Thyroid gland (tissue), 4 donors: ENCODE data around the gene ELAPOR1. TPM values are rescaled to one million over a fixed set of nuclear protein-coding genes. Genes with fewer than 3 reads are reported as not detected.

Experiments
- DNase-seq, 2 donors: peaks; one replicate each; pipeline ENCODE4 v3.0.0-alpha.2; 2019
- H3K27ac ChIP-seq, 3 donors: fragments of 200-600 bp; sonication (generic); 1 replicate in 2 of 3; 2 replicates in 1 of 3; pipeline ENCODE4 v1.5.1; 2016 to 2019; ENCODE audit warnings: mild to moderate bottlenecking in 1 of 3, moderate library complexity in 1 of 3
- H3K27me3 ChIP-seq: fragments of 200-600 bp; sonication (generic); one replicate; pipeline ENCODE4 v1.5.1; 2019
- H3K36me3 ChIP-seq, 2 donors: fragments of 200-600 bp; sonication (generic); one replicate each; pipeline ENCODE4 v1.5.1; 2016 to 2019
- H3K4me1 ChIP-seq, 2 donors: fragments of 200-600 bp; sonication (generic); one replicate each; pipeline ENCODE4 v1.5.1; 2017 to 2019
- H3K4me3 ChIP-seq, 3 donors: fragments of 200-600 bp; sonication (generic); replicated peaks in 1 of 3; 1 replicate in 2 of 3; 2 replicates in 1 of 3; pipeline ENCODE4 v1.5.1; 2016; ENCODE audit warnings: mild to moderate bottlenecking in 1 of 3
- H3K9me3 ChIP-seq: fragments of 200-600 bp; sonication (generic); one replicate; pipeline ENCODE4 v1.5.1; 2017
- CTCF ChIP-seq, 6 experiments: fragments of 200-600 bp in 3 of 6; fragments of 450-650 bp in 3 of 6; sonication (generic) in 3 of 6; IDR thresholded peaks; one replicate each; pipeline ENCODE4 v1.5.1; 2016 to 2019; ENCODE audit warnings: antibody characterized with exemption in 6 of 6, mild to moderate bottlenecking in 2 of 6, inconsistent platforms in 1 of 6, moderate library complexity in 1 of 6
- POLR2A ChIP-seq, 2 donors: fragments of 450-650 bp; IDR thresholded peaks; one replicate each; pipeline ENCODE4 v1.6.1; 2017; ENCODE audit warnings: antibody characterized with exemption in 2 of 2, mild to moderate bottlenecking in 2 of 2, moderate library complexity in 1 of 2
- WGBS, 2 donors: methylation state at CpG; one replicate each; pipeline ENCODE4 v1.1.5; 2017; 5-methylcytosine and 5-hydroxymethylcytosine counted together
- intact Hi-C: fragments of 100-400 bp; cut with DNase I; formaldehyde crosslinking; loops from one replicate; pipeline ENCODE4 v1.15.1; 2023
- total RNA-seq, 4 donors: library from RNA; depleted of rRNA; stranded (reverse); fragments of >200 nt; gene quantifications; one replicate each; pipeline ENCODE4 v1.2.3, GENCODE V29; 2016

The ELAPOR1 gene
- total RNA-seq, 4 donors from 2014 or later, result 4.7 to 24.0 (median 12.3) TPM

DNA sequence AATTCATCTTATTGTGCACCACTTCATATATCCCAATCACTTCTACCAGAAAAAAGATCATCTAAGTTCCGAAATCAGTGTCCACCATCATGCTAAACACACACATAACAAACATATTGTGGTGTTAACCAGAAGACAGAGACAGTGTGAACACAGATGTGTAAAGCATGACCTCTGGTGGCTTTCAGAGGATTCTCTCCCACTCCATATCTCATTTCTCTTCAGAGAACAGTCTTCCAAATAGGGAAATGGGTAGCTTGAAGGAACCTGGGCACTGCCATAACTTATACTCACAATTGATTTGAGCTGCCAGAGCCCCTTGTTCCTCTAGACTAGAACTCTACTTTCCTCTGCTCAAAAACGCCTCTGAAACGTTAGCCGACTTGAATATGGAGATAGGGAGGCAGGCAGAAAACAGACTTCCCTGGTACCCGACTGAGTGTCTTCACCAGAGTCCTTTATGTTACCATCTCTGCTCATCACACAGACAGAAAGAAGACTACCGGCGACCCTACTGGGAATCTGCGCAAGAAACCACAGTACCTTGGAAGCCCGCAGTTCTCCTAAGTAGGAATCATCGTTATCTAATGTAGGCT is 1.8 kb upstream of the ELAPOR1 start:
- WGBS, 2 donors, result 25 to 30% methylated on average over 10 of the region's 10 CpGs
- no peaks in the 10 kb centered on the region for H3K9me3 ChIP-seq
- intact Hi-C loops, result loop anchor here (5.0 kb wide), 1 partner anchor 85 kb away; no protein-coding TSS in a partner anchor
- TF ChIP-seq POLR2A (IDR thresholded peaks at IDR 0.05) (no peak), CTCF (IDR thresholded peaks at IDR 0.05) (no peak)
- H3K36me3 ChIP-seq, result no peaks in the 10 kb centered on the region
- no peak overlapping the region for H3K4me3 ChIP-seq
- H3K27me3 ChIP-seq, result no peaks in the 10 kb centered on the region
- peaks cover 13 to 21% of the 10 kb centered on the region in 2 donors for H3K4me1 ChIP-seq
- DNase-seq, result no peak
- no peak overlapping the region for H3K27ac ChIP-seq

DNA sequence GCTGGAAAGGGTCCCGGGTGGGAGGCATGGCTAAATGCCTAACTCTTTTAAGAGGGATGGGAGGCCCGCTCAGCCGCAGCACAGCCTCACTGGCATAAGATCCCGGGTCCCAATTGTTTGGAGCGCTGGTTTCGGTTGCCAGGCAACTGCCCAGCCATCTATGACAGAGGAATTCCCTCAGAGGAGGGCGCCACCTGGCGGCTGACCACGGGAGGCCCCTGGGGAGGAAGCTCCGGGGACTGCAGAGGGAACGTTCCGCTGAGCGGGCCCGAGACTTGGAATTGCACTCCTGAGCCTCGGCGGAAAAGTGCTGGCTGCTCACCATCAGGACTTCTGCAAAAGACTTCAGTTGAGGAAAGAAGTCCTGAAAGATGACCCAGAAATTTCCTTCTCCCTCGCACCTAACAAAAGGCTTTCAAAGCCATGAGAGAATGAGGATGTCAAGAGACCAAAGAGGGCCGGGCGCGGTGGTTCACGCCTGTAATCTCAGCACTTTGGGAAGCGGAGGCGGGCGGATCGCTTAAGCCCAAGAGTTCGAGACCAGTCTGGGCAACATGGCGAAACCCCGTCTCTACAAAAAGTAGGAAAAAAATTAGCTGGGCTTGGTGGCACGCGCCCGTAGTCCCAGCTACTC is 1.1 kb upstream of the ELAPOR1 start:
- no peaks in the 10 kb centered on the region for H3K36me3 ChIP-seq
- H3K27me3 ChIP-seq, result no peaks in the 10 kb centered on the region
- peaks cover 13 to 21% of the 10 kb centered on the region in 2 donors for H3K4me1 ChIP-seq
- 10 to 11% methylated on average over 26 to 28 of the region's 31 CpGs for WGBS, 2 donors
- H3K27ac ChIP-seq, result no peak overlapping the region
- TF ChIP-seq POLR2A (IDR thresholded peaks at IDR 0.05), result no peak
- peak; percentile 75 to 95 (median 94) for TF ChIP-seq CTCF (IDR thresholded peaks at IDR 0.05)
- H3K4me3 ChIP-seq, result peak overlapping the region in 1 of 3 donors; percentile 13
- intact Hi-C loops, result loop anchor here (5.0 kb wide), 1 partner anchor 85 kb away; no protein-coding TSS in a partner anchor
- peak; percentile 94 to 95 for DNase-seq
- H3K9me3 ChIP-seq, result no peaks in the 10 kb centered on the region

- TF ChIP-seq CTCF (IDR thresholded peaks at IDR 0.05), result no peak
- TF ChIP-seq POLR2A (IDR thresholded peaks at IDR 0.05), result no peak
- Histone ChIP-seq H3K27ac (no peak overlapping the region), H3K4me3 (peak overlapping the region in 1 of 3 donors; percentile 13), H3K27me3 (no peaks in the 10 kb centered on the region), H3K36me3 (no peaks in the 10 kb centered on the region), H3K9me3 (no peaks in the 10 kb centered on the region), H3K4me1 (peaks cover 13 to 21% of the 10 kb centered on the region in 2 donors)
- DNase-seq, result no peak
- intact Hi-C loops, result loop anchor here (5.0 kb wide), 1 partner anchor 83 kb away; no protein-coding TSS in a partner anchor
- WGBS, 2 donors, result 16 to 25% methylated on average over 11 to 12 of the region's 12 CpGs
These were observed 393 bp downstream of the ELAPOR1 start for GRCh38 chr1:109114342-109114674.

- no peak overlapping the region for H3K4me3 ChIP-seq
- no peak for DNase-seq
- 94 to 96% methylated on average over 2 of the region's 2 CpGs for WGBS, 2 donors
- peaks cover 13 to 21% of the 10 kb centered on the region in 2 donors for H3K4me1 ChIP-seq
- no peaks in the 10 kb centered on the region for H3K27me3 ChIP-seq
- no peak overlapping the region for H3K27ac ChIP-seq
- no peak for TF ChIP-seq POLR2A (IDR thresholded peaks at IDR 0.05)
- no peak for TF ChIP-seq CTCF (IDR thresholded peaks at IDR 0.05)
- intact Hi-C loops, result no loop called here
- H3K9me3 ChIP-seq, result no peaks in the 10 kb centered on the region
- no peaks in the 10 kb centered on the region for H3K36me3 ChIP-seq
These were observed 1.8 kb downstream of the ELAPOR1 start for GRCh38 chr1:109115685-109116084.

GRCh38 chr1:109116286-109116685 is 2.4 kb downstream of the ELAPOR1 start:
- Histone ChIP-seq H3K36me3 (no peaks in the 10 kb centered on the region), H3K27me3 (no peaks in the 10 kb centered on the region), H3K4me3 (no peak overlapping the region), H3K4me1 (peaks cover 13 to 21% of the 10 kb centered on the region in 2 donors), H3K9me3 (no peaks in the 10 kb centered on the region), H3K27ac (no peak overlapping the region)
- intact Hi-C loops, result no loop called here
- DNase-seq, result no peak
- TF ChIP-seq CTCF (IDR thresholded peaks at IDR 0.05), result no peak
- no peak for TF ChIP-seq POLR2A (IDR thresholded peaks at IDR 0.05)
- WGBS, 2 donors, result 91 to 96% methylated on average over 1 of the region's 1 CpG
